Common myeloid progenitor, CD34-positive (primary cell): Measurements from ENCODE around the gene KLHL2.
"Not testable (repeated sequence)": the region's sequence is repeated elsewhere in the genome, so short reads cannot be mapped to it uniquely, and the experiment has no call there.

Source experiments
- CTCF ChIA-PET: fragments of 350-600 bp; sonication (Branson Sonifier 250); formaldehyde crosslinking; loops from one replicate; lab custom pipeline; 2021; ENCODE audit warnings: antibody characterized with exemption; lab: Charles Lee
- POLR2A ChIA-PET: fragments of 350-600 bp; sonication (Branson Sonifier 250); formaldehyde crosslinking; loops from one replicate; lab custom pipeline; 2021; ENCODE audit warnings: antibody characterized with exemption; lab: Charles Lee
- DNase-seq, 3 donors: peaks; one replicate each; pipeline versions ENCODE4 v3.0.0 to v3.0.0-alpha.2; 2013
- H3K27ac ChIP-seq, 2 experiments: 1 replicate in 1 of 2; 2 replicates in 1 of 2; pipeline ENCODE4 v1.7.0; 2013; ENCODE audit warnings: inconsistent platforms in 2 of 2, low read length in 2 of 2, mild to moderate bottlenecking in 2 of 2, low read depth in 1 of 2, moderate library complexity in 1 of 2; ENCODE audit not compliant: severe bottlenecking in 2 of 2, insufficient read depth in 1 of 2, poor library complexity in 1 of 2
- H3K27me3 ChIP-seq, 5 experiments: replicated peaks in 2 of 5; 1 replicate in 3 of 5; 2 replicates in 2 of 5; pipeline versions ENCODE4 v1.6.1 to v1.7.0; 2013; ENCODE audit warnings: low read length in 4 of 5, mild to moderate bottlenecking in 2 of 5, moderate library complexity in 2 of 5, inconsistent platforms in 1 of 5; ENCODE audit not compliant: insufficient read depth in 5 of 5, control insufficient read depth in 4 of 5
- H3K36me3 ChIP-seq, 4 experiments: 1 replicate in 2 of 4; 2 replicates in 2 of 4; pipeline versions ENCODE4 v1.6.1 to v1.7.0; 2013; ENCODE audit warnings: low read length in 3 of 4, control low read depth in 1 of 4, mild to moderate bottlenecking in 1 of 4; ENCODE audit not compliant: control insufficient read depth in 4 of 4, insufficient read depth in 4 of 4
- H3K4me1 ChIP-seq, 4 experiments: 1 replicate in 3 of 4; 2 replicates in 1 of 4; pipeline versions ENCODE4 v1.6.1 to v1.7.1; 2013; ENCODE audit warnings: low read length in 3 of 4, mild to moderate bottlenecking in 3 of 4, control low read depth in 1 of 4, inconsistent platforms in 1 of 4, moderate library complexity in 1 of 4; ENCODE audit not compliant: control insufficient read depth in 4 of 4, insufficient read depth in 4 of 4; ENCODE audit errors: control extremely low read depth in 1 of 4
- H3K4me3 ChIP-seq, 7 experiments: 1 replicate in 4 of 7; 2 replicates in 3 of 7; pipeline versions ENCODE4 v1.5.1 to v1.7.0; 2013; ENCODE audit warnings: mild to moderate bottlenecking in 7 of 7, low read length in 6 of 7, moderate library complexity in 6 of 7, inconsistent platforms in 2 of 7, low read depth in 2 of 7, control low read depth in 1 of 7; ENCODE audit not compliant: insufficient read depth in 4 of 7, control insufficient read depth in 1 of 7; ENCODE audit errors: extremely low read depth in 1 of 7
- H3K9me3 ChIP-seq, 5 experiments: 1 replicate in 4 of 5; 2 replicates in 1 of 5; pipeline versions ENCODE4 v1.6.1 to v1.7.1; 2013; ENCODE audit warnings: low read length in 4 of 5, mild to moderate bottlenecking in 2 of 5, inconsistent platforms in 1 of 5, low read depth in 1 of 5, moderate library complexity in 1 of 5; ENCODE audit not compliant: control insufficient read depth in 4 of 5, insufficient read depth in 2 of 5; ENCODE audit errors: control extremely low read depth in 1 of 5
- WGBS: methylation state at CpG from one replicate; pipeline ENCODE4 v1.1.5; 2013; ENCODE audit not compliant: insufficient coverage; 5-methylcytosine and 5-hydroxymethylcytosine counted together

KLHL2 gene

DNA sequence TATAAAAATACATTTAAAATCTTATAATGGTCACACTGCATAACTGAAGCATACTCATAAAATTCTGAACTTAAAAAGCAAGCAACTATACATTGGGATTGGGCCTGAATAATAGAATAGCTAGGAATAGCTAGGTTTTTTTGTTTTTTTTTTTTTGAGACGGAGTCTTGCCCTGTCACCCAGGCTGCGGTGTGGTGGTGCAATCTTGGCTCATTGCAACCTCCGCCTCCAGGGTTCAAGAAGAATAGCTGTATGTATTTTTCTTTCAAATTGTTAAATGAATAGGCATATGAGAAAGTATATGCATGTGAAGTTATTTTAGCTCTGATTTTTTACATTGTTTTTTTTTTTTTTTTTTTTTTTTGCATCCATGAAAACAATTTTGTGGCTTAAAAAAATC, 56.1 kb downstream of the KLHL2 start:
- WGBS: 100% methylated on average over 1 of the region's 3 CpGs
- POLR2A ChIA-PET: interaction anchor here (0.6 kb wide), 1 partner anchor 29 kb away, joined by 3 read pairs; no protein-coding TSS in a partner anchor
- H3K4me1 ChIP-seq, H3K9me3 ChIP-seq, DNase-seq, CTCF ChIA-PET, H3K27ac ChIP-seq, H3K4me3 ChIP-seq, H3K27me3 ChIP-seq, H3K36me3 ChIP-seq: not testable (repeated sequence)

DNA sequence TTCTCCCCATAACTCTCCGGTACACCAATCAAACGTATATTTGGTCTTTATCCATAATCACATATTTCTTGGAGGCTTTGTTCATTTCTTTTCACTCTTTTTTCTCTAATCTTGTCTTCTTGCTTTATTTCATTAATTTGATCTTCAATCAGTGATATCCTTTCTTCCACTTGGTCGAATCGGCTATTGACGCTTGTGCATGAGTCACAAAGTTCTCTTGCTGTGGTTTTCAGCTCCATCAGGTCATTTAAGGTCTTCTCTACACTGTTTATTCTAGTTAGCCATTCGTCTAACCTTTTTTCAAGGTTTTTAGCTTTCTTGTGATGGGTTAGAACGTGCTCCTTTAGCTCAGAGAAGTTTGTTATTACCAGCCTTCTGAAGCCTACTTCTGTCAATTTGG, 62.6 kb downstream of the KLHL2 start:
- CTCF ChIA-PET, H3K4me1 ChIP-seq, H3K27me3 ChIP-seq, DNase-seq, POLR2A ChIA-PET, H3K36me3 ChIP-seq, H3K9me3 ChIP-seq, H3K27ac ChIP-seq, H3K4me3 ChIP-seq: not testable (repeated sequence)
- WGBS: 79% methylated on average over 6 of the region's 7 CpGs

DNA sequence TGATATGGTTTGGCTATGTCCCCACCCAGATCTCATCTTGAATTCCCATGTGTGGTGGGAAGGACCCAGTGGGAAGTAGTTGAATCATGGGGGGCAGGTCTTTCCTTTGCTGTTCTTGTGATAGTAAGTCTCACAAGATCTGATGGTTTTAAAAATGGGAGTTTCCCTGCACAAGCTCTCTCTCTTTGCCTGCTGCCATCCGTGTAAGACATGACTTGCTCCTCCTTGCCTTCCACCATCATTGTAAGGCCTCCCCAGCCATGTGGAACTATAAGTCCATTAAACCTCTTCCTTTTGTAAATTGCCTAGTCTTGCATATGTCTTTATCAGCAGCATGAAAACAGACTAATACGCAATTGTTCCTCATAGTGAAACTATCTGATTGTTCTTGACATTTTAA, 66.1 kb downstream of the KLHL2 start:
- POLR2A ChIA-PET, H3K4me1 ChIP-seq: not testable (repeated sequence)
- WGBS: 100% methylated on average over 1 of the region's 2 CpGs

DNA sequence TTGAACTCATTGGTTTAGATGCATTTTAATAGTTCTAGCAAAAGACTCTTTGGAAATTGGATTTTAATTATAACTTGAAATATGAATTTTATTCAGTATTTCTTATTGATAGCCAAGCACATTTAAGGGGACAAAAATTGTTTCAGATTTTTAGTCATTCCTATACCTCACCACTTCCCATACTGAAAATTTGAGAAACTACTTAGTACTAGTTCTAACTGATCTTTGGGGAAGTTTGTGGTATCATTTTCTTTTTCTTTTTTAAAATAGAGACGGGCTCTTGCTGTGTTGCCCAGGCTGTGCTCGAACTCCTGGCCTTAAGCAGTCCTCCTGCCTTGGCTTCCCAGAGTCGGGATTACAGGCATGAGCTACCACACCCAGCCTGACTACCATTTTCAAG, 68.0 kb downstream of the KLHL2 start:
- CTCF ChIA-PET, H3K4me1 ChIP-seq, H3K27me3 ChIP-seq, H3K36me3 ChIP-seq, POLR2A ChIA-PET, DNase-seq, H3K27ac ChIP-seq, H3K4me3 ChIP-seq, H3K9me3 ChIP-seq: not testable (repeated sequence)
- WGBS: no CpG with 5 or more reads among the region's 3 CpGs

More for the DNA sequence above, 66.1 kb downstream of the KLHL2 start:
- H3K9me3 ChIP-seq, DNase-seq, H3K36me3 ChIP-seq, CTCF ChIA-PET, H3K4me3 ChIP-seq, H3K27ac ChIP-seq, H3K27me3 ChIP-seq: not testable (repeated sequence)

DNA sequence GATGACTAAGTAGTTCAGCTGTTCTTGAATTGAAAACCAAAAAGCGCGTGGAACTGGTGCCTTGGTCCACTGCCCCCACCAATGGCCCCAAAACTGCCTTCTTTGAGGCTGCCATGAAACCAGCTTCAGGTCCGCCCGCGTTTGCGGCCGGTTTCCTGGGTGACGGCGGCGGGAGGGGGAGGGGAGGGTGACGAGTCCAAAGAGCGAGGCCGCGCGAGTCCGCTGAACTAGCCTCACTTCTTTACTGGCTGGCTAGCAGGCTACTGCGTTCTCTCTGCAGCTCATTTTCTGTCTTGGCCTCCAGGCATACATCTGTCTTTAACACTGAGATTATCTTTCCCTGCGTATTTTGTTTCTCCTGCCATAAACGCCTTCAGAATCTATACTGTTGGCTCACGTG, 72.2 kb downstream of the KLHL2 start:
- 83% methylated on average over 13 of the region's 20 CpGs for WGBS
- H3K4me1 ChIP-seq, DNase-seq, H3K9me3 ChIP-seq, POLR2A ChIA-PET, H3K27me3 ChIP-seq, H3K4me3 ChIP-seq, H3K36me3 ChIP-seq, H3K27ac ChIP-seq, CTCF ChIA-PET: not testable (repeated sequence)

DNA sequence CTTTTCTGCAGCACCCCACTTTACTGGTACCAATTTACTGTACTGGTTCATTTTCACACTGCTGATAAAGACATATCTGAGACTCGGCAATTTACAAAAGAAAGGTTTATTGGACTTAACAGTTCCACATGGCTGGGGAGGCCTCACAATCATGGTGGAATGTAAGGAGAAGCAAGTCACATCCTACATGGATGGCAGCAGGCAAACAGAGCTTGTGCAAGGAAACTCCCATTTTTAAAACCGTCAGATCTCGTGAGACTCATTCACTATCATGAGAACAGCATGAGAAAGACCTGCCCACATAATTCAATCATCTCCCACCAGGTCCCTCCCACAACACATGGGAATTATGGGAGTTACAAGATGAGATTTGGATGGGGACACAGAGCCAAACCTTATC, 77.3 kb downstream of the KLHL2 start:
- DNase-seq, H3K4me3 ChIP-seq, H3K4me1 ChIP-seq, H3K36me3 ChIP-seq, H3K9me3 ChIP-seq, H3K27me3 ChIP-seq, CTCF ChIA-PET, H3K27ac ChIP-seq, POLR2A ChIA-PET: not testable (repeated sequence)
- 100% methylated on average over 1 of the region's 3 CpGs for WGBS

DNA sequence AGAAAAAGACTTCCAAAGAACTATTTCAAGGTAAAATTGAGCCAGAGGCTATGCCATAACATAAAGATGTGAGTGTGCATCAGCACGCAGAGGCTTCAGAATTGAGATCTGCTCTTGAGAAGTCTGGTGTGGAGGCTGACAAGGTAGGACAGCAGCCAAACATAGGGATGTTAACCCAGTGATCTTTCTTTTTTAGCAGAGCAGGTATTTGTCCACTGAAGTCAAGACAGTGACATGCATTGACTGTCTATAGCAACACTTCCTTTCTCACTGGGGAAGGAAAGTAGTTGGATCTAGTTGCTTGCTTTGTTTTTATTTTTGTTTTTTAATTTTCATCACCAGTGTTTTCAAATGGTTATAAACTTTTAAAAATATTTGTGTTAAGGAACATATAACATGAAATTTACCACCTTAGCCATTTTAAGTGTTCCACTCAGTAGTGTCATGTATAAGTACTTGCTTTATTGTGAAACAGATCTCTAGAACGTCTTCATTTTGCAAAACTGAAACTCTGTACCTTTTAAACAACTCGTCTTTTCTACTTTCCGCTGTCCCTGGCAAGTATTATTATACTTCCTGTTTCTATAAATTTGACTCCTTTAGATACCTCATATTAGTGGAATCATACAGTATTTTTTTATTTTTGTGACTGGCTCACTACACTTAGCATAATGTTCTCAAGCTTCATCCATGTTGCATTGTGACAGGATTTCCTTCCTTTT, 79.4 kb downstream of the KLHL2 start:
- WGBS: 100% methylated on average over 1 of the region's 4 CpGs
- H3K27me3 ChIP-seq, POLR2A ChIA-PET, H3K4me1 ChIP-seq, H3K9me3 ChIP-seq, H3K4me3 ChIP-seq, DNase-seq, CTCF ChIA-PET, H3K27ac ChIP-seq, H3K36me3 ChIP-seq: not testable (repeated sequence)
